NCI-H524 treated with DMSO at 0.1 percent for 48 hours (cell line): Measurements from ENCODE around the gene PLEKHJ1.

Source experiments
- DNase-seq: peaks from one replicate; lab custom pipeline; 2025; lab: John Stamatoyannopoulos, UW

The PLEKHJ1 gene

GRCh38 chr19:2269244-2270156 lies 33.4 kb upstream of the PLEKHJ1 start:
- DNase-seq = peak; percentile 83

- no peak for DNase-seq
Observed at GRCh38 chr19:2268861-2269243, 32.7 kb upstream of the PLEKHJ1 start.

- no peak for DNase-seq
Observed at GRCh38 chr19:2268480-2268830, 32.3 kb upstream of the PLEKHJ1 start.

- DNase-seq = no peak
Observed at GRCh38 chr19:2266183-2266993, 30.3 kb upstream of the PLEKHJ1 start.

GRCh38 chr19:2261438-2262172 lies 25.5 kb upstream of the PLEKHJ1 start:
- DNase-seq = no peak

GRCh38 chr19:2260341-2260805 lies 24.2 kb upstream of the PLEKHJ1 start:
- DNase-seq = no peak

GRCh38 chr19:2259336-2259735 lies 23.2 kb upstream of the PLEKHJ1 start:
- DNase-seq = no peak

GRCh38 chr19:2255982-2256685 lies 20.0 kb upstream of the PLEKHJ1 start, which contains the start of gene JSRP1:
Gene JSRP1, minus strand, starts transcription at chr19:2256417. Its CDS starts 1,103 bp downstream, at chr19:2255314.
- DNase-seq = peak; percentile 68

GRCh38 chr19:2255112-2255845 lies 19.1 kb upstream of the PLEKHJ1 start:
- no peak for DNase-seq

- no peak for DNase-seq
Observed at GRCh38 chr19:2254064-2254872, 18.1 kb upstream of the PLEKHJ1 start.

GRCh38 chr19:2253106-2254063 lies 17.3 kb upstream of the PLEKHJ1 start:
- no peak for DNase-seq

- no peak for DNase-seq
Observed at GRCh38 chr19:2252797-2253105, 16.6 kb upstream of the PLEKHJ1 start.

GRCh38 chr19:2252055-2252796 lies 16.1 kb upstream of the PLEKHJ1 start:
- DNase-seq = no peak

GRCh38 chr19:2251106-2252054 lies 15.3 kb upstream of the PLEKHJ1 start:
- no peak for DNase-seq

GRCh38 chr19:2250766-2251105 lies 14.6 kb upstream of the PLEKHJ1 start:
- no peak for DNase-seq

GRCh38 chr19:2249880-2250765 lies 14.0 kb upstream of the PLEKHJ1 start:
- no peak for DNase-seq
